DOHH2 (cell line): ENCODE measurements around the gene FANCB.

Source experiments
- H3F3A ChIP-seq: fragments of 200-600 bp; sonication (generic), shearing (Covaris generic); 2 replicates; pipeline ENCODE4 v1.6.0; 2016; ENCODE audit warnings: antibody characterized with exemption, mild to moderate bottlenecking; ENCODE audit not compliant: control insufficient read depth, insufficient read depth
- H3K27ac ChIP-seq: fragments of 200-600 bp; sonication (generic); 2 replicates; pipeline ENCODE4 v1.5.1; 2014; ENCODE audit warnings: low read depth, mild to moderate bottlenecking, low read length, moderate library complexity
- H3K27me3 ChIP-seq: fragments of 200-600 bp; sonication (generic); 2 replicates; pipeline ENCODE4 v1.6.1; 2014; ENCODE audit warnings: mild to moderate bottlenecking, low read length, mixed read lengths; ENCODE audit not compliant: control insufficient read depth
- H3K36me3 ChIP-seq: fragments of 200-600 bp; sonication (generic); 2 replicates; pipeline ENCODE4 v1.6.1; 2014; ENCODE audit warnings: mild to moderate bottlenecking, low read length, moderate library complexity, mixed read lengths; ENCODE audit not compliant: control insufficient read depth
- H3K4me1 ChIP-seq: fragments of 200-600 bp; sonication (generic); 2 replicates; pipeline ENCODE4 v1.6.1; 2014; ENCODE audit warnings: mild to moderate bottlenecking, low read length, mixed read lengths; ENCODE audit not compliant: control insufficient read depth
- H3K4me2 ChIP-seq: fragments of 200-600 bp; sonication (generic); 2 replicates; pipeline ENCODE4 v1.6.0; 2014; ENCODE audit warnings: mild to moderate bottlenecking, low read length, moderate library complexity
- H3K4me3 ChIP-seq: fragments of 200-600 bp; sonication (generic); 2 replicates; pipeline ENCODE4 v1.5.1; 2014; ENCODE audit warnings: mild to moderate bottlenecking, low read length, mixed read lengths
- H3K79me2 ChIP-seq: fragments of 200-600 bp; sonication (generic); 2 replicates; pipeline ENCODE4 v1.6.1; 2014; ENCODE audit warnings: mild to moderate bottlenecking, low read length, mixed read lengths; ENCODE audit not compliant: control insufficient read depth
- H3K9me2 ChIP-seq: fragments of 200-600 bp; sonication (generic); replicated peaks from 2 replicates; pipeline ENCODE4 v1.6.1; 2014; ENCODE audit warnings: mild to moderate bottlenecking, low read length, mixed read lengths; ENCODE audit not compliant: control insufficient read depth
- H3K9me3 ChIP-seq: fragments of 200-600 bp; sonication (generic); 2 replicates; pipeline ENCODE4 v1.6.1; 2014; ENCODE audit warnings: antibody characterized with exemption, low read length, mixed read lengths; ENCODE audit not compliant: control insufficient read depth, insufficient read depth
- H4K20me1 ChIP-seq: fragments of 200-600 bp; sonication (generic); 2 replicates; pipeline ENCODE4 v1.6.0; 2014; ENCODE audit warnings: low read depth, mild to moderate bottlenecking, antibody characterized with exemption, low read length, moderate library complexity; ENCODE audit not compliant: control insufficient read depth, insufficient read depth
- EZH2phosphoT487 ChIP-seq: fragments of 200-600 bp; sonication (generic); IDR thresholded peaks from 2 replicates; pipeline ENCODE4 v1.6.1; 2017; ENCODE audit warnings: borderline replicate concordance, mild to moderate bottlenecking, antibody characterized with exemption, low read length, moderate library complexity, mixed read lengths
- TF ChIP-seq, protein P1 (sequence below): fragments of 200-600 bp; sonication (generic); IDR thresholded peaks from one replicate; pipeline ENCODE4 v1.5.1; 2014; ENCODE audit warnings: antibody characterized with exemption, mild to moderate bottlenecking, low read depth, low read length; ENCODE audit not compliant: poor library complexity, severe bottlenecking

The FANCB gene

DNA sequence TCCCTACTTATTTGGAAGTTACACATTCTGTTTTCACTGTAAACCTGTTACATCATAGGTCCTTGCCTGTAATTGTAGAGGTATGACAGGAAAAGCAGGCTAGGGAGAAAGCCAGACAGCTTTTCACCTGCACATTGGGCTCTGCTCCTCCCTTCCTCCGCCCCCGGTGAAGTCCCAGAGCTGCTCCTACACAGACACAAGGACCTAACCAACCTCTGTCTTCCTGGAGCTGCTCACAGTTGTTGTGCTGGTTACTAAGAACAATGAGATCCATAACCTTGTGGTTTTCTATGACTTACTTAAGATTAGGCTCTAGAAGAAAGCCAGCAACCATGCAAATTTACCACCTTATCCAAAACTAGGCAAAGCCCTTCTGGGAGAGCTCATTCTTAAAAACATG, 40.4 kb upstream of the FANCB start:
- Histone ChIP-seq H3K4me2 (no peak overlapping the region), H3K36me3 (peaks cover 8% of the 10 kb centered on the region), H4K20me1 (no peaks in the 10 kb centered on the region), H3K27me3 (no peaks in the 10 kb centered on the region), H3K4me3 (no peak overlapping the region), H3K9me2 (no peaks in the 10 kb centered on the region), H3K9me3 (no peaks in the 10 kb centered on the region), H3K79me2 (no peaks in the 10 kb centered on the region), H3K27ac (no peak overlapping the region), H3F3A (no peaks in the 10 kb centered on the region), H3K4me1 (no peaks in the 10 kb centered on the region)
- TF ChIP-seq, protein P1, sequence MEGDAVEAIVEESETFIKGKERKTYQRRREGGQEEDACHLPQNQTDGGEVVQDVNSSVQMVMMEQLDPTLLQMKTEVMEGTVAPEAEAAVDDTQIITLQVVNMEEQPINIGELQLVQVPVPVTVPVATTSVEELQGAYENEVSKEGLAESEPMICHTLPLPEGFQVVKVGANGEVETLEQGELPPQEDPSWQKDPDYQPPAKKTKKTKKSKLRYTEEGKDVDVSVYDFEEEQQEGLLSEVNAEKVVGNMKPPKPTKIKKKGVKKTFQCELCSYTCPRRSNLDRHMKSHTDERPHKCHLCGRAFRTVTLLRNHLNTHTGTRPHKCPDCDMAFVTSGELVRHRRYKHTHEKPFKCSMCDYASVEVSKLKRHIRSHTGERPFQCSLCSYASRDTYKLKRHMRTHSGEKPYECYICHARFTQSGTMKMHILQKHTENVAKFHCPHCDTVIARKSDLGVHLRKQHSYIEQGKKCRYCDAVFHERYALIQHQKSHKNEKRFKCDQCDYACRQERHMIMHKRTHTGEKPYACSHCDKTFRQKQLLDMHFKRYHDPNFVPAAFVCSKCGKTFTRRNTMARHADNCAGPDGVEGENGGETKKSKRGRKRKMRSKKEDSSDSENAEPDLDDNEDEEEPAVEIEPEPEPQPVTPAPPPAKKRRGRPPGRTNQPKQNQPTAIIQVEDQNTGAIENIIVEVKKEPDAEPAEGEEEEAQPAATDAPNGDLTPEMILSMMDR = no peak
- TF ChIP-seq EZH2phosphoT487 = no peak

DNA sequence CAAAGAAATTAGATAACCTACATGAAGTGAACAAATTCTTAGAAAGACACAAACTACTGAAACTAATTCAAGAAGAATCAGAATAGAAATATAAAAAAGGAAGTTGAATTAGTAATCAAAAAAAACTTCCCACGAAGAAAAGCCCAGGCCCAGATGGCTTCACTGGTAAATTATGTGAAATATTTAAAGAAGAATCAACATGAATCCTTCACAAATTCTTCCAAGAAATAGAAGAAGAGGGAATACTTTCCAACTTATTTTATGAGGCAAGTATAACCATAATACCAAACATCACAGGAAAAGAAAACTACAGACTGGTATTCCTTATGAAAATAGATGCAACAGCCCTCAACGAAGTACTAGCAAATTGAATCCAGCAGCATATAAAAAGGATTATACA, 31.0 kb upstream of the FANCB start:
- TF ChIP-seq, protein P1 = no peak
- TF ChIP-seq EZH2phosphoT487 = no peak
- no peaks in the 10 kb centered on the region for H3F3A ChIP-seq
- no peaks in the 10 kb centered on the region for H3K9me3 ChIP-seq
- H3K27ac ChIP-seq = no peak overlapping the region
- H3K36me3 ChIP-seq = peaks cover 4% of the 10 kb centered on the region; the same call in 1 of the 2 replicates
- no peak overlapping the region for H3K4me2 ChIP-seq
- no peak overlapping the region for H3K4me3 ChIP-seq
- no peaks in the 10 kb centered on the region for H3K9me2 ChIP-seq
- no peaks in the 10 kb centered on the region for H3K27me3 ChIP-seq
- H3K79me2 ChIP-seq = no peaks in the 10 kb centered on the region
- no peaks in the 10 kb centered on the region for H4K20me1 ChIP-seq
- no peaks in the 10 kb centered on the region for H3K4me1 ChIP-seq

DNA sequence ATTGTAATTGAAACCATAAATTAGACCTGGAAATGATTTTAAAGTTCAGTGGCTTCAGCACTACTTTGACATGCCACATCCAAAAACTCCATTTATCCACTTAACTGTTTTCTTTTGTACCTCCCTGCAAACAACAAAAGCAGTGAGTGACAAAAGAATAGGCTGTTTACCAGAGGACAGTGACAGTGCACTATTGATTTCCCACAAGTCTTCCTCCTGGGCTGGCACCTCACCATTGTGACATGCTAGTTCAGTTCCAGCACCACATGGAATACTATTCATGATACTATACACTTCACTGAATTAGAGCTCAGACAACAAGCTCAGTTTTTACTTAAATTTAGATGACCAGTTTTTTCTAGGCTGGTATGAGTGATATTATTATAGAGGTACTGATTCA, 29.7 kb upstream of the FANCB start:
- H3K27me3 ChIP-seq = no peaks in the 10 kb centered on the region
- no peaks in the 10 kb centered on the region for H3K9me2 ChIP-seq
- no peaks in the 10 kb centered on the region for H3K4me1 ChIP-seq
- H3K4me3 ChIP-seq = no peak overlapping the region
- no peaks in the 10 kb centered on the region for H3F3A ChIP-seq
- H4K20me1 ChIP-seq = no peaks in the 10 kb centered on the region
- no peaks in the 10 kb centered on the region for H3K79me2 ChIP-seq
- TF ChIP-seq, protein P1 = no peak
- no peak for TF ChIP-seq EZH2phosphoT487
- H3K27ac ChIP-seq = no peak overlapping the region
- peaks cover 4% of the 10 kb centered on the region; the same call in 1 of the 2 replicates for H3K36me3 ChIP-seq
- H3K9me3 ChIP-seq = no peaks in the 10 kb centered on the region
- no peak overlapping the region for H3K4me2 ChIP-seq

DNA sequence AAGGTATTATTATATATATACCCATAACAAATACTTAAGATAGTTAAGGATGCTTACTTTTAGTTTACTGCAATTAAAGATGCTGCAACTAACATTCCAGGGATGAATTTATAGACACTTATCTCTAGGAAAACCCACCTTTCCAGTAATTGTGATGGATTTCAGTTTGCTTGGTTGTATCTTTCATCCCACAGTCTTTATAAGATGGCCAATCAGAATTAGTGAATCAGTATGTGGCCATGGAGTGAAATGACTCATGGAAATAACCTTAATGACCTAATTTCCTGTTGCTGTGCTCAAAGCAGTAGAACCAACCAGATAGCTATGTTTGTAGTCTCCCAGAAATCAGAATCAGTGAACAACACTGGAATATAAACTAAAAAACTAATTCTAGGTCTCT, 26.7 kb upstream of the FANCB start:
- no peaks in the 10 kb centered on the region for H3K79me2 ChIP-seq
- H3K27ac ChIP-seq = no peak overlapping the region
- H3K4me2 ChIP-seq = no peak overlapping the region
- no peaks in the 10 kb centered on the region for H3K27me3 ChIP-seq
- no peak overlapping the region for H3K4me3 ChIP-seq
- no peaks in the 10 kb centered on the region for H3F3A ChIP-seq
- H3K9me2 ChIP-seq = no peaks in the 10 kb centered on the region
- H4K20me1 ChIP-seq = no peaks in the 10 kb centered on the region
- H3K36me3 ChIP-seq = peaks cover 4% of the 10 kb centered on the region; the same call in 1 of the 2 replicates
- H3K4me1 ChIP-seq = no peaks in the 10 kb centered on the region
- H3K9me3 ChIP-seq = no peaks in the 10 kb centered on the region
- TF ChIP-seq, protein P1 = no peak
- no peak for TF ChIP-seq EZH2phosphoT487
